Naive thymus-derived CD8-positive, alpha-beta T cell (primary cell): Measurements from ENCODE around the gene TTLL9. TPM values are rescaled to one million over a fixed set of nuclear protein-coding genes. Genes with fewer than 3 reads are reported as not detected.

Experiments
- ATAC-seq, 2 donors: fragments of 150-1000 bp; cut with Tn5 transposase in 1 of 2; sonication (Bioruptor Pico), chemical (Tn5 transposase) in 1 of 2; 1 replicate in 1 of 2; 2 replicates in 1 of 2; pipeline ENCODE4 v1.10.0; 2021; ENCODE audit warnings: mild to moderate bottlenecking in 2 of 2, moderate library complexity in 2 of 2
- POLR2A ChIA-PET: fragments of 350-600 bp; sonication (Branson Sonifier 250); formaldehyde crosslinking; loops from one replicate; lab custom pipeline; 2021; ENCODE audit warnings: antibody characterized with exemption; lab: Charles Lee
- DNase-seq, 10 donors: peaks; one replicate each; pipeline versions ENCODE4 v3.0.0 to v3.0.0-alpha.2; 2020 to 2022
- H3K27ac Mint-ChIP-seq, 10 donors: one replicate each; pipeline ENCODE4 v1.8.0; 2020 to 2022; ENCODE audit warnings: mild to moderate bottlenecking in 10 of 10, mixed read lengths in 10 of 10, moderate library complexity in 4 of 10, inconsistent platforms in 1 of 10
- H3K27me3 Mint-ChIP-seq, 5 donors: one replicate each; pipeline ENCODE4 v1.8.0; 2021 to 2022; ENCODE audit warnings: mixed read lengths in 5 of 5
- H3K36me3 Mint-ChIP-seq, 3 donors: one replicate each; pipeline ENCODE4 v1.8.0; 2020 to 2022; ENCODE audit warnings: mixed read lengths in 3 of 3, mild to moderate bottlenecking in 2 of 3, inconsistent platforms in 1 of 3
- H3K4me1 Mint-ChIP-seq, 4 donors: one replicate each; pipeline ENCODE4 v1.8.0; 2021 to 2022; ENCODE audit warnings: mixed read lengths in 4 of 4
- H3K4me3 Mint-ChIP-seq, 10 donors: one replicate each; pipeline ENCODE4 v1.8.0; 2020 to 2022; ENCODE audit warnings: mild to moderate bottlenecking in 10 of 10, mixed read lengths in 10 of 10, moderate library complexity in 6 of 10, inconsistent platforms in 1 of 10
- H3K9me3 Mint-ChIP-seq, 9 donors: one replicate each; pipeline ENCODE4 v1.8.0; 2020 to 2022; ENCODE audit warnings: mixed read lengths in 9 of 9, mild to moderate bottlenecking in 3 of 9, inconsistent platforms in 1 of 9, moderate library complexity in 1 of 9
- polyA plus RNA-seq, 3 donors: library from polyadenylated mRNA; unstranded; fragments of 300-500 nt; fragmentation: Illumina TruSeq; gene quantifications; one replicate each; pipeline ENCODE4 v1.2.3, GENCODE V29; 2021
- total RNA-seq, 8 experiments: library from RNA in 2 of 8; stranded (reverse) in 2 of 8; gene quantifications; one replicate each; pipeline ENCODE4 v1.2.3 and lab custom pipeline; 2021 to 2026

TTLL9 gene
- total and polyA plus RNA-seq, 5 experiments from 2014 or later, result not detected

- peaks cover 0 to 4% (median under 1%) of the 10 kb centered on the region in 4 donors for H3K4me1 Mint-ChIP-seq
Measured at GRCh38 chr20:31853481-31853880, 17.0 kb upstream of the TTLL9 start.

GRCh38 chr20:31856516-31856915 lies 13.9 kb upstream of the TTLL9 start:
- no peak for ATAC-seq
- H3K4me1 Mint-ChIP-seq, result peaks cover 0 to 12% (median 11%) of the 10 kb centered on the region in 4 donors

More at GRCh38 chr20:31853481-31853880, 17.0 kb upstream of the TTLL9 start:
- Mint-ChIP-seq H3K27me3 (peaks cover 15 to 32% (median 23%) of the 10 kb centered on the region in 5 donors), H3K27ac (no peak overlapping the region), H3K9me3 (no peaks in the 10 kb centered on the region), H3K36me3 (no peaks in the 10 kb centered on the region), H3K4me3 (no peak overlapping the region)
- DNase-seq (no peak), ATAC-seq (no peak)
- POLR2A ChIA-PET, result interaction anchor here (0.6 kb wide), 1 partner anchor 249 kb away, joined by 3 read pairs; the partner anchor contains the start of gene ID1

GRCh38 chr20:31857861-31858759 lies 12.3 kb upstream of the TTLL9 start:
- POLR2A ChIA-PET, result interaction anchor here (0.7 kb wide), 1 partner anchor 8 kb away, joined by 5 read pairs; no protein-coding TSS in a partner anchor
- ATAC-seq, result no peak
- peaks cover 3 to 16% (median 14%) of the 10 kb centered on the region in 4 donors for H3K4me1 Mint-ChIP-seq
- H3K36me3 Mint-ChIP-seq, result no peaks in the 10 kb centered on the region
- H3K27ac Mint-ChIP-seq, result peak overlapping the region in 1 of 10 donors; percentile 34
- no peaks in the 10 kb centered on the region for H3K9me3 Mint-ChIP-seq
- H3K4me3 Mint-ChIP-seq, result no peak overlapping the region
- H3K27me3 Mint-ChIP-seq, result peaks cover 0 to 17% (median 9%) of the 10 kb centered on the region in 5 donors
- peak in 1 of 10 donors; percentile 14 for DNase-seq

More at GRCh38 chr20:31856516-31856915, 13.9 kb upstream of the TTLL9 start:
- H3K9me3 Mint-ChIP-seq, result no peaks in the 10 kb centered on the region
- DNase-seq, result no peak
- peaks cover 2 to 17% (median 9%) of the 10 kb centered on the region in 5 donors for H3K27me3 Mint-ChIP-seq
- no peaks in the 10 kb centered on the region for H3K36me3 Mint-ChIP-seq
- POLR2A ChIA-PET, result no interaction called here
- no peak overlapping the region for H3K4me3 Mint-ChIP-seq
- no peak overlapping the region for H3K27ac Mint-ChIP-seq

DNA sequence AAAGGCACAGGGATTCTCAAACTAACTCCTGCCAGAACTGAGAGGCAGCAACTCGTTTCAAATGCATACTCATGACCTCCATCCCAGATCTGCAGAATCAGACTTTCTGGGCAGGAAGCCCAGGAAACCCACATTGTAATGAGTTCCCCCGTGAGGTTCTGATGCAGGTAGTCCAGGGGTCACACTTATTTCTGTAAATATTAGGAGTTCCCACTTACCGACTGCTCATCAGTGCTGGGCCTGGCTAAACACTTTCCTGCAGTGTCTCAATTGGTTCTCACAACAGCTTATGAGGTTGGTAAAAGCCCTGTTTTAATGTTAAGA lies 11.7 kb upstream of the TTLL9 start:
- Mint-ChIP-seq H3K27ac (no peak overlapping the region), H3K36me3 (no peaks in the 10 kb centered on the region), H3K9me3 (no peaks in the 10 kb centered on the region), H3K27me3 (peaks cover 0 to 17% (median 9%) of the 10 kb centered on the region in 5 donors), H3K4me3 (no peak overlapping the region), H3K4me1 (peaks cover 3 to 16% (median 14%) of the 10 kb centered on the region in 4 donors)
- DNase-seq (no peak), ATAC-seq (no peak)
- POLR2A ChIA-PET, result interaction anchor here (0.7 kb wide), 1 partner anchor 9 kb away, joined by 5 read pairs; no protein-coding TSS in a partner anchor

DNA sequence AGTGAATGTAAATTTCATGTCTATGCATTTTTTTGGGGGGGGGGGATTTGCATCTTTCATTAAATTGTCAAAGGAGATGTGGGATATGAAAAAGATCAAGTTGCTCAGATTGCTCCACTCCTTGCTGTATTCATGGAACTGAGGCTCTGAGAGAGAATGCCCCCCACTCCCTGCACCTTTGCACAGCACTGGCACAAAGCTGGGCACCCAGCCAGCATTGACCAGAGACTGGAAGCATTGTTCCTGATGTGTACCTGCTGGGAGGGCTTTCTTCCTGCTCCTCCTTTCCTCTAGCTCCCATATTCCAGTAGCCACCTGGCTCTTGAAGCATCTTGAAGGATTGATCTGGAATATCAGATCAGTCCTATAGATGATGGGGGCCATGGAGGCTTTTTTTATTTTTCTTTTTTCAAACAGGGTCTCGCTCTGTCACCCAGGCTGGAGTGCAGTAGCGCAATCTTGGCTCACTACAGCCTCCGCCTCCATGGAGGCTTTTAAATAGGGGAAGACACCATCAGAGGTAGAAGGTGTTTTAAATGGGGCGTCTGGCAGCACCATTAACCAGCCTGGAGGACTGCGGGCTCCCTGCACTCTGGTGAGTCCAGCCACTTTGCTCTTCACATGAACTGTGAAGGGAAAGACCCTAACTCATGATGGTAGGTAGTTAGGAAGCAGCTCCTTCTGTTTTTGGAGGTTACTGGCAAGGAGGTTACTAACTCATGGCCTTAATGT lies 11.0 kb upstream of the TTLL9 start:
- Mint-ChIP-seq H3K9me3 (no peaks in the 10 kb centered on the region), H3K4me1 (peaks cover 5 to 16% (median 14%) of the 10 kb centered on the region in 4 donors), H3K27me3 (peaks cover 0 to 17% (median 6%) of the 10 kb centered on the region in 5 donors), H3K4me3 (peak overlapping the region in 3 of 10 donors; percentile 47 to 73 (median 52)), H3K27ac (no peak overlapping the region), H3K36me3 (no peaks in the 10 kb centered on the region)
- DNase-seq, result no peak
- POLR2A ChIA-PET, result interaction anchor here (0.7 kb wide), 1 partner anchor 9 kb away, joined by 5 read pairs; no protein-coding TSS in a partner anchor
- ATAC-seq, result no peak

DNA sequence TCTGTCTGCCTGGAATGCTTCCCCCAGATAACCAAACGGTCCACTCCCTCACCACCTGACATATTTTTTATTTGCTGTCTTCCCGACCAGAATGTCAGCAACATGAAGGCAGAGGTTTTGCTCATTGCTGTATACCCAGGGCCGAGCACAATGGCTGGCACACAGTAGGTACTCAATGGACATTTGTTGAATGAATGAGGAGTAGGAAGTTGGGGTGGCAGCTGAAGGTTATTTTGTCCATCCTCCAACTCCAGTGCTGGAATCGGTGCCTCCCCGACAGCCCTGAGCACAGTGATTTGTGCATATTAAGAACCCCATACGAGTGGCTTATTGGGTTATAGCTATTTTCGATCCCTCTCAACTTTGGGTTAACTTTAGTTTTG lies 10.4 kb upstream of the TTLL9 start:
- POLR2A ChIA-PET, result no interaction called here
- peak overlapping the region in 4 of 10 donors; percentile 47 to 73 (median 52) for H3K4me3 Mint-ChIP-seq

DNA sequence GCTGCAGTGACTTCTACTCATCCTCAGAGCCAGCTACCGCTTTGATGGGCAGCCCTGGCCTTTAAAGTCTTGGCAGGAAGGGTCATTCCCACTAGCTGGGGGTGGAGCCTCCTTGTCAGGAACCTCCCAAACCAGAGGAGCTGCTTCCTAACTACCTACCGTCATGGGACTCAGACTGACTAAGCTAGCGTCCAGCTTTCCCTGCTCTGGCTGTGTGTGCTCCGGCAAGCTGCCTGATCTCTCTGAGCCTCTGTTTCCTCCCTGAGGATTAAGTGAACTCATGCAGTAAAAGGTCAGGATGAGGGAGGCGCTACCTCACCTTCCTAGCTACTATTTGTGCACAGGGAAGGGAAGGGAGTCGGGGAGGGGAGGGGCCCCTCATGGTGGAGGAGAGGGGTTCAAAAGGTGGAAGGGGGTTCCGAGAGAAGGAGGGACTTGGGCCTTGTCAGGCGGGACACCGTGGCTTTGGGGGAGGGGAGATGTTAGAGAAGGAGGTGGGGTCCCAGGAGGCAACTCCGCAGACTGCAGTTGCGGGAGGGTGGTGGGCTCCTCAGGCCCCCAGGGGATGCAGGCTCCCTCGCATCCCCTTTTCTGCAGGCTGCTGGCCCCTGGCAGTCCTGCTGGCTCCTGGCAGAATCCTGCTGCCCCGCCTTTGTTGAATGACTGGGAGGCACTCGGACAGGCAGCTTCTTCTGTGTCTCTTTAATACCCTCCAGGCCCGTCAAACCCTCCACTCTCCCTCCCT lies 9.9 kb upstream of the TTLL9 start:
- Mint-ChIP-seq H3K4me1 (peaks cover 5 to 16% (median 14%) of the 10 kb centered on the region in 4 donors), H3K9me3 (no peaks in the 10 kb centered on the region), H3K27ac (no peak overlapping the region), H3K27me3 (peaks cover 0 to 17% (median 6%) of the 10 kb centered on the region in 5 donors), H3K4me3 (peak overlapping the region; percentile 7 to 73 (median 40)), H3K36me3 (no peaks in the 10 kb centered on the region)
- no peak for ATAC-seq
- no peak for DNase-seq
- POLR2A ChIA-PET, result no interaction called here

More for the DNA sequence above, 10.4 kb upstream of the TTLL9 start:
- Mint-ChIP-seq H3K9me3 (no peaks in the 10 kb centered on the region), H3K36me3 (no peaks in the 10 kb centered on the region), H3K27ac (no peak overlapping the region), H3K27me3 (peaks cover 0 to 17% (median 6%) of the 10 kb centered on the region in 5 donors), H3K4me1 (peaks cover 5 to 16% (median 14%) of the 10 kb centered on the region in 4 donors)
- no peak for DNase-seq
- no peak for ATAC-seq

GRCh38 chr20:31861135-31861384 lies 9.4 kb upstream of the TTLL9 start:
- no peak overlapping the region for H3K27ac Mint-ChIP-seq
- H3K4me3 Mint-ChIP-seq, result peak overlapping the region; percentile 7 to 73 (median 38)
- DNase-seq (no peak), ATAC-seq (peak; percentile 57 to 58)
- peaks cover 5 to 16% (median 14%) of the 10 kb centered on the region in 4 donors for H3K4me1 Mint-ChIP-seq
- H3K9me3 Mint-ChIP-seq, result no peaks in the 10 kb centered on the region
- POLR2A ChIA-PET, result no interaction called here
- H3K36me3 Mint-ChIP-seq, result no peaks in the 10 kb centered on the region
- peaks cover 0 to 17% (median 6%) of the 10 kb centered on the region in 5 donors for H3K27me3 Mint-ChIP-seq

GRCh38 chr20:31861385-31862156 lies 8.9 kb upstream of the TTLL9 start:
- H3K9me3 Mint-ChIP-seq, result no peaks in the 10 kb centered on the region
- H3K4me1 Mint-ChIP-seq, result peaks cover 5 to 16% (median 14%) of the 10 kb centered on the region in 4 donors
- H3K27ac Mint-ChIP-seq, result peak overlapping the region in 1 of 10 donors; percentile 17
- ATAC-seq (peak; percentile 90 to 96), DNase-seq (peak; percentile 52 to 81 (median 65))
- no peaks in the 10 kb centered on the region for H3K36me3 Mint-ChIP-seq
- peaks cover 0 to 17% (median 6%) of the 10 kb centered on the region in 5 donors for H3K27me3 Mint-ChIP-seq
- H3K4me3 Mint-ChIP-seq, result peak overlapping the region; percentile 42 to 83 (median 68)
- POLR2A ChIA-PET, result no interaction called here

- Mint-ChIP-seq H3K9me3 (no peaks in the 10 kb centered on the region), H3K4me1 (peaks cover 5 to 16% (median 14%) of the 10 kb centered on the region in 4 donors), H3K27me3 (peaks cover 0 to 17% (median 7%) of the 10 kb centered on the region in 5 donors), H3K27ac (peak overlapping the region in 2 of 10 donors; percentile 17 to 49), H3K4me3 (peak overlapping the region in 9 of 10 donors; percentile 60 to 83 (median 70)), H3K36me3 (no peaks in the 10 kb centered on the region)
- no peak for ATAC-seq
- DNase-seq, result no peak
- POLR2A ChIA-PET, result interaction anchor here (0.6 kb wide), 1 partner anchor 19 kb away, joined by 3 read pairs; no protein-coding TSS in a partner anchor
Measured at GRCh38 chr20:31862157-31862470, 8.3 kb upstream of the TTLL9 start.

DNA sequence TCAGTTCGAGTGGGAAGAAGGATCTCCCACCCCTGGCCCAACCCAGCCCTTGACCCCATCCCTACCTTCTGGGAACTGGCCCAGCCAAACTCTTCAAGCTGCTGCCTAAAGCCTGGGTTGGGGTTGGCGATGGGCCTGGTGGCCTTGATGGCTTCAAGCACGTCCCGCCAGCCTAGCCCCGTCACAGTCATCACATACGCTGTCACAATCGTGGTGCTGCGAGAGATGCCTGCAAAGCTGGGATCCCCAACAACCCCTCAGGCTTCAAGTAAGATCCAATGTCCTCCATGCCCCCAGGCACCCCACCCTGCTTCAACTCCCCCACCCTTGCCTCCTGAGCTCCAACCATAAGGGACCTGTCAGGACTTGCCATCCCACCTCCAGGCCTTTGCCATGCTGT lies 7.9 kb upstream of the TTLL9 start:
- no peaks in the 10 kb centered on the region for H3K9me3 Mint-ChIP-seq
- H3K36me3 Mint-ChIP-seq, result no peaks in the 10 kb centered on the region
- H3K27ac Mint-ChIP-seq, result no peak overlapping the region
- DNase-seq, result no peak
- peaks cover 5 to 16% (median 14%) of the 10 kb centered on the region in 4 donors for H3K4me1 Mint-ChIP-seq
- ATAC-seq, result no peak
- H3K27me3 Mint-ChIP-seq, result peaks cover 0 to 14% (median 10%) of the 10 kb centered on the region in 5 donors
- H3K4me3 Mint-ChIP-seq, result peak overlapping the region in 4 of 10 donors; percentile 32 to 73 (median 56)
- POLR2A ChIA-PET, result interaction anchor here (0.6 kb wide), 1 partner anchor 19 kb away, joined by 3 read pairs; no protein-coding TSS in a partner anchor
